T-helper 22 cell (primary cell): ENCODE results near the gene IDH2.
A peak's percentile ranks its signal among the peaks of the same experiment; 100 is the strongest.

Source experiments
- DNase-seq: peaks from one replicate; pipeline ENCODE4 v3.0.0-alpha.2; 2020; ENCODE audit warnings: low read depth

Gene IDH2

GRCh38 chr15:90062973-90063769 is 39.1 kb downstream of the IDH2 start:
- DNase-seq = no peak

GRCh38 chr15:90062462-90062932 is 39.8 kb downstream of the IDH2 start:
- DNase-seq = peak; percentile 26

- DNase-seq = peak; percentile 12
Observed at GRCh38 chr15:90062023-90062442, 40.2 kb downstream of the IDH2 start.

GRCh38 chr15:90060797-90061196 is 41.5 kb downstream of the IDH2 start:
- DNase-seq = no peak

GRCh38 chr15:90059208-90059985 is 42.9 kb downstream of the IDH2 start:
- DNase-seq = peak; percentile 42

GRCh38 chr15:90058775-90059174 is 43.5 kb downstream of the IDH2 start:
- DNase-seq = no peak

GRCh38 chr15:90058308-90058707 is 44.0 kb downstream of the IDH2 start:
- DNase-seq = no peak

GRCh38 chr15:90056529-90056928 is 45.7 kb downstream of the IDH2 start:
- DNase-seq = no peak

GRCh38 chr15:90055182-90055581 is 47.1 kb downstream of the IDH2 start:
- no peak for DNase-seq

GRCh38 chr15:90054618-90055097 is 47.6 kb downstream of the IDH2 start:
- DNase-seq = no peak

- DNase-seq = no peak
Observed at GRCh38 chr15:90053685-90054466, 48.4 kb downstream of the IDH2 start.

- no peak for DNase-seq
Observed at GRCh38 chr15:90051874-90052273, 50.4 kb downstream of the IDH2 start.

GRCh38 chr15:90049666-90050604 is 52.3 kb downstream of the IDH2 start:
- no peak for DNase-seq

- DNase-seq = no peak
Observed at GRCh38 chr15:90049030-90049429, 53.2 kb downstream of the IDH2 start.

GRCh38 chr15:90047956-90048575 is 54.2 kb downstream of the IDH2 start:
- no peak for DNase-seq

- DNase-seq = no peak
Observed at GRCh38 chr15:90046911-90047392, 55.3 kb downstream of the IDH2 start.

GRCh38 chr15:90046289-90046688 is 56.0 kb downstream of the IDH2 start:
- DNase-seq = no peak

GRCh38 chr15:90044916-90045371 is 57.3 kb downstream of the IDH2 start:
- DNase-seq = no peak

- DNase-seq = no peak
Observed at GRCh38 chr15:90044191-90044590, 58.1 kb downstream of the IDH2 start.

- DNase-seq = no peak
Observed at GRCh38 chr15:90043530-90044010, 58.7 kb downstream of the IDH2 start.
